Right lobe of liver (tissue), 4 donors: ENCODE data around the gene INPP4B.

Source experiments
- POLR2A ChIP-seq: fragments of 450-650 bp; IDR thresholded peaks from one replicate; pipeline ENCODE4 v1.6.1; 2017; ENCODE audit warnings: antibody characterized with exemption, mild to moderate bottlenecking
- TF ChIP-seq, protein P1 (sequence below), 4 donors: fragments of 200-600 bp in 3 of 4; fragments of 450-650 bp in 1 of 4; IDR thresholded peaks; one replicate each; pipeline versions ENCODE4 v1.5.1 to v1.8.0; 2016 to 2022; ENCODE audit warnings: antibody characterized with exemption in 4 of 4, mild to moderate bottlenecking in 2 of 4
- donor health status: DM: no; HTN: no; CAD: no.
- donor health status: DM: no; HTN: no; CAD: no.
- donor health status: DM: no; HTN: yes; CAD: no.

DNA sequence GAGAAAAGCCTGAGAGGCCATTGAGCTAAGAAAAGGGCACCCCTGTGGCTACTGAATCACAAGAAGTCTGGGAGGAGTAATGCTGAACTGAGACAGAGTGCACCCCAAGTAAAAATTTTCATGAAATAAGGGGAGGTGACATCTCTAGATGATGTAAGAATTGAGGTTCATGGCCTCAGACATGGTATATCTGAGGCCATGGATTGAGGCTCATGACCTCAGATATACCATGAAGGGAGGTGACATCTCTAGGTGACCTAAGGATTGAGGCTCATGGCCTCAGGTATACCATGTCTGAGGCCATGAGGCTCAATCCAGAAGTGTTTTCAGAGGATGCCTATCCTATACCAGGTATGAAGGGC lies 560.9 kb downstream of the INPP4B start:
- TF ChIP-seq, protein P1, sequence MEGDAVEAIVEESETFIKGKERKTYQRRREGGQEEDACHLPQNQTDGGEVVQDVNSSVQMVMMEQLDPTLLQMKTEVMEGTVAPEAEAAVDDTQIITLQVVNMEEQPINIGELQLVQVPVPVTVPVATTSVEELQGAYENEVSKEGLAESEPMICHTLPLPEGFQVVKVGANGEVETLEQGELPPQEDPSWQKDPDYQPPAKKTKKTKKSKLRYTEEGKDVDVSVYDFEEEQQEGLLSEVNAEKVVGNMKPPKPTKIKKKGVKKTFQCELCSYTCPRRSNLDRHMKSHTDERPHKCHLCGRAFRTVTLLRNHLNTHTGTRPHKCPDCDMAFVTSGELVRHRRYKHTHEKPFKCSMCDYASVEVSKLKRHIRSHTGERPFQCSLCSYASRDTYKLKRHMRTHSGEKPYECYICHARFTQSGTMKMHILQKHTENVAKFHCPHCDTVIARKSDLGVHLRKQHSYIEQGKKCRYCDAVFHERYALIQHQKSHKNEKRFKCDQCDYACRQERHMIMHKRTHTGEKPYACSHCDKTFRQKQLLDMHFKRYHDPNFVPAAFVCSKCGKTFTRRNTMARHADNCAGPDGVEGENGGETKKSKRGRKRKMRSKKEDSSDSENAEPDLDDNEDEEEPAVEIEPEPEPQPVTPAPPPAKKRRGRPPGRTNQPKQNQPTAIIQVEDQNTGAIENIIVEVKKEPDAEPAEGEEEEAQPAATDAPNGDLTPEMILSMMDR (IDR thresholded peaks at IDR 0.05) = no peak
- TF ChIP-seq POLR2A = no peak
